Panc1 (cell line): ENCODE data around the gene EIF4E3. TPM values are rescaled to one million over a fixed set of nuclear protein-coding genes. Genes with fewer than 3 reads are reported as not detected.

Experiments
- ATAC-seq: fragments of 200-7000 bp; cut with Tn5 transposase; 2 replicates; pipeline ENCODE4 v1.9.1; 2020; ENCODE audit warnings: mild to moderate bottlenecking, moderate library complexity
- BruUV-seq: library from RNA; stranded (reverse); fragments of 400-500 nt; replicated peaks from 2 replicates; lab custom pipeline; 2021; lab: Mats Ljungman, UMichigan
- CTCF ChIA-PET: fragments of 300-600 bp; sonication (Branson Sonifier 250); formaldehyde crosslinking; loops from one replicate; lab custom pipeline; 2022; ENCODE audit warnings: antibody characterized with exemption; lab: Charles Lee
- POLR2A ChIA-PET: fragments of 300-600 bp; sonication (Branson Sonifier 250); formaldehyde crosslinking; loops from one replicate; lab custom pipeline; 2022; ENCODE audit warnings: antibody characterized with exemption; lab: Charles Lee
- DNase-seq: peaks from one replicate; pipeline ENCODE4 v3.0.0-alpha.2; 2010; ENCODE audit warnings: low read depth, low spot score
- H3K27ac ChIP-seq: 2 replicates; pipeline ENCODE4 v1.5.1; 2011; ENCODE audit warnings: mild to moderate bottlenecking, low read length, inconsistent platforms
- H3K27me3 ChIP-seq: fragments of 200-500 bp; sonication (Bioruptor generic); 2 replicates; pipeline ENCODE4 v1.6.0; 2014; ENCODE audit warnings: low read length, inconsistent platforms; ENCODE audit not compliant: control insufficient read depth, insufficient read depth
- H3K36me3 ChIP-seq: fragments of 200-500 bp; sonication (Bioruptor generic); 2 replicates; pipeline ENCODE4 v1.5.1; 2014; ENCODE audit warnings: inconsistent platforms, mild to moderate bottlenecking, low read length, moderate library complexity; ENCODE audit not compliant: control insufficient read depth, insufficient read depth
- H3K4me1 ChIP-seq: 2 replicates; pipeline ENCODE4 v1.5.1; 2011; ENCODE audit warnings: inconsistent platforms, mild to moderate bottlenecking, low read length, moderate library complexity; ENCODE audit not compliant: control insufficient read depth, insufficient read depth
- H3K4me3 ChIP-seq, 2 experiments: 2 replicates each; pipeline ENCODE4 v1.5.1; 2011 to 2012; ENCODE audit warnings: low read depth in 2 of 2, low read length in 2 of 2, mild to moderate bottlenecking in 2 of 2, inconsistent platforms in 1 of 2, moderate library complexity in 1 of 2
- H3K9me3 ChIP-seq: fragments of 200-500 bp; sonication (Bioruptor generic); 2 replicates; pipeline ENCODE4 v1.5.1; 2014; ENCODE audit warnings: low read depth, mild to moderate bottlenecking, inconsistent platforms, low read length, moderate library complexity; ENCODE audit not compliant: control insufficient read depth, insufficient read depth
- CTCF ChIP-seq: fragments of 450-650 bp; IDR thresholded peaks from 2 replicates; pipeline ENCODE4 v1.5.1; 2017; ENCODE audit warnings: mild to moderate bottlenecking
- POLR2AphosphoS5 ChIP-seq: IDR thresholded peaks from 2 replicates; pipeline ENCODE4 v1.6.1; 2012; ENCODE audit warnings: mild to moderate bottlenecking, low read depth, low read length, moderate library complexity
- REST ChIP-seq, 2 experiments: IDR thresholded peaks; 2 replicates each; pipeline ENCODE4 v1.6.1; 2011 to 2012; ENCODE audit warnings: low read depth in 2 of 2, control low read depth in 1 of 2, low read length in 1 of 2, mild to moderate bottlenecking in 1 of 2, moderate library complexity in 1 of 2; ENCODE audit not compliant: insufficient read depth in 1 of 2
- SIN3A ChIP-seq: IDR thresholded peaks from 2 replicates; pipeline ENCODE4 v1.6.1; 2012; ENCODE audit warnings: low read depth, mild to moderate bottlenecking, low read length, moderate library complexity, borderline replicate concordance; ENCODE audit not compliant: insufficient read depth
- TCF7L2 ChIP-seq: IDR thresholded peaks from 2 replicates; pipeline ENCODE4 v1.6.1; 2011; ENCODE audit warnings: mild to moderate bottlenecking, low read depth, low read length, inconsistent platforms
- in situ Hi-C: cut with HindIII; loops from 2 replicates; pipeline ENCODE4 v1.10.0; 2016; ENCODE audit warnings: low sequenced_read_pairs, low pct_unique_long_range_greater_than_20kb
- intact Hi-C: fragments of 100-400 bp; cut with micrococcal nuclease; formaldehyde crosslinking; loops from one replicate; pipeline ENCODE4 v1.10.0; 2022; ENCODE audit not compliant: unreplicated experiment
- total RNA-seq: library from RNA; stranded (reverse); gene quantifications from one replicate; pipeline ENCODE4 v1.2.1, GENCODE V29; 2021; ENCODE audit not compliant: unreplicated experiment

The EIF4E3 gene
- total RNA-seq, 1 experiment from 2014 or later: 0.39 TPM

- Histone ChIP-seq H3K27me3 (no peaks in the 10 kb centered on the region), H3K27ac (no peak overlapping the region), H3K36me3 (no peaks in the 10 kb centered on the region), H3K9me3 (no peaks in the 10 kb centered on the region), H3K4me1 (no peaks in the 10 kb centered on the region), H3K4me3 (no peak overlapping the region)
- CTCF ChIA-PET: no interaction called here
- in situ Hi-C loops: no loop called here
- intact Hi-C loops: no loop called here
- no peak for DNase-seq
- TF ChIP-seq SIN3A (no peak), TCF7L2 (no peak), REST (IDR thresholded peaks at IDR 0.05; ENCODE audit: insufficient read depth in 1 of 2, low read depth in 2 of 2, low read length in 1 of 2) (no peak), CTCF (no peak), POLR2AphosphoS5 (no peak)
- ATAC-seq: no peak
- no TSS peak for BruUV-seq
- POLR2A ChIA-PET: no interaction called here
Measured at GRCh38 chr3:71662568-71662967, 62.6 kb downstream of the EIF4E3 start.

- intact Hi-C loops (no loop called here), in situ Hi-C loops (no loop called here)
- BruUV-seq: no TSS peak
- H3K27me3 ChIP-seq: no peaks in the 10 kb centered on the region
- no peak overlapping the region for H3K4me3 ChIP-seq
- no peaks in the 10 kb centered on the region for H3K36me3 ChIP-seq
- ChIA-PET POLR2A (no interaction called here), CTCF (no interaction called here)
- no peaks in the 10 kb centered on the region for H3K9me3 ChIP-seq
- no peak overlapping the region for H3K27ac ChIP-seq
- no peak for TF ChIP-seq POLR2AphosphoS5
- TF ChIP-seq SIN3A: no peak
- no peak for TF ChIP-seq TCF7L2
- TF ChIP-seq CTCF: no peak
- TF ChIP-seq REST (IDR thresholded peaks at IDR 0.05; ENCODE audit: insufficient read depth in 1 of 2, low read depth in 2 of 2, low read length in 1 of 2): no peak
- no peak for ATAC-seq
- no peaks in the 10 kb centered on the region for H3K4me1 ChIP-seq
- DNase-seq: no peak
Measured at GRCh38 chr3:71662056-71662455, 63.1 kb downstream of the EIF4E3 start.
